Measurements from ENCODE around the gene KRR1.

The KRR1 gene

DNA sequence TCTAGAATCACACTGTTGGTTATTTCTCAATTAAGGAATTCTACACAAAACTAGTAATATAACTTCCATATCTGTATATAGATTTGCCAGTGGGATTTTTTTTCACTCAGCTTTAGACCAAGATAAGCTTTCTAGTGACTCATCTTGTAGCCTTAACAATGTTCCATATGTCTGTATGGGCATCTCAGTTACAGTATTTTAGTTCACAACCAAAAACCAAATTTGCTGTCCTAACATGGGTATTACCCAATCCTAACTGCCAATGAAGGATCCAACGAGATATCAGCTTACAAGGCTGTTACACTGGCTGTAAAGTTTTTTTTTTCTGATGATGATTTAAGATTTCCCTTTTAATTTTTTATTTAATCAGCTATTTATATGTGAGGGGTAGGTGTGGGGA, 31.5 kb upstream of the KRR1 start:
- no peak overlapping the region for H3K4me3 ChIP-seq (ENCODE audit: low read depth, low read length)
- TF ChIP-seq, protein P1, sequence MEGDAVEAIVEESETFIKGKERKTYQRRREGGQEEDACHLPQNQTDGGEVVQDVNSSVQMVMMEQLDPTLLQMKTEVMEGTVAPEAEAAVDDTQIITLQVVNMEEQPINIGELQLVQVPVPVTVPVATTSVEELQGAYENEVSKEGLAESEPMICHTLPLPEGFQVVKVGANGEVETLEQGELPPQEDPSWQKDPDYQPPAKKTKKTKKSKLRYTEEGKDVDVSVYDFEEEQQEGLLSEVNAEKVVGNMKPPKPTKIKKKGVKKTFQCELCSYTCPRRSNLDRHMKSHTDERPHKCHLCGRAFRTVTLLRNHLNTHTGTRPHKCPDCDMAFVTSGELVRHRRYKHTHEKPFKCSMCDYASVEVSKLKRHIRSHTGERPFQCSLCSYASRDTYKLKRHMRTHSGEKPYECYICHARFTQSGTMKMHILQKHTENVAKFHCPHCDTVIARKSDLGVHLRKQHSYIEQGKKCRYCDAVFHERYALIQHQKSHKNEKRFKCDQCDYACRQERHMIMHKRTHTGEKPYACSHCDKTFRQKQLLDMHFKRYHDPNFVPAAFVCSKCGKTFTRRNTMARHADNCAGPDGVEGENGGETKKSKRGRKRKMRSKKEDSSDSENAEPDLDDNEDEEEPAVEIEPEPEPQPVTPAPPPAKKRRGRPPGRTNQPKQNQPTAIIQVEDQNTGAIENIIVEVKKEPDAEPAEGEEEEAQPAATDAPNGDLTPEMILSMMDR (IDR thresholded peaks at IDR 0.05; ENCODE audit: low read depth, low read length): no peak

DNA sequence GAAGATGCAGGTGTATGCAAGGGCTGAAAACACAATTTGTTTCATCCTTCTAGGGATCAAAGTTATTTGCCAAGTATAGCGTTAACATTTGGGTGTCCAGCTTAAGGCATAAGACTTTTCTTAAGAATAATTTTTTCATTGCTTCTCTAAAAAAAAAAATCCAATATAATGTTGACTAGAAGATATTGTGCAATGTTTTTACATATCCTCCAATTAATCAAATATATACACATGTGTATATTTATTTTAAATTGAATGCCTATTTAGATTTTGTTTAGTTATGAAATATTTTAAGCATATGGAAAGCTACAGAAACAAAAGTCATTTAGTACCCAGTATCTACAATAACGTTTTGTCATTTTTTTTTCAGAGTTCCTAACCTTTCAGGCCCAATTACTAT, 28.5 kb upstream of the KRR1 start:
- TF ChIP-seq, protein P1 (IDR thresholded peaks at IDR 0.05; ENCODE audit: low read depth, low read length): no peak
- no peak overlapping the region for H3K4me3 ChIP-seq (ENCODE audit: low read depth, low read length)

DNA sequence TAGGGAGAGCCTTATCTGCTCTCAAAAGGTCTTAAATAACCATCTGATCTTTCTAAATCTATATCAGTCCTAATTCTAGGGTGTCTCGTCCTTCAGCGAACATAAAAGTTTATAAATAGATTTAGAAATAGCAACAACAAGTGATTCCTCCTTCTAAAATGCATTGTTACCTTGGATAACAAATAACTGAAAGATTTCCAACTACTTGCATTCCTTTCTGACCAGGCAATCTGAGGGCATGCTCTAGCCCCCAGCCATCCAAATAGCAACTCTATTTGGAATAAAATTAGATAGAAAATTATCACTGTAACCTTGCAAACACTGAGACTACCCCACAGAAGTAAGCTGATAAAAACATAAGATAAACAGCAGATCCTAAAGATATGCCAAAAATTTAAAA, 21.8 kb upstream of the KRR1 start:
- TF ChIP-seq, protein P1 (IDR thresholded peaks at IDR 0.05; ENCODE audit: low read depth, low read length): no peak
- no peak overlapping the region for H3K4me3 ChIP-seq (ENCODE audit: low read depth, low read length)

DNA sequence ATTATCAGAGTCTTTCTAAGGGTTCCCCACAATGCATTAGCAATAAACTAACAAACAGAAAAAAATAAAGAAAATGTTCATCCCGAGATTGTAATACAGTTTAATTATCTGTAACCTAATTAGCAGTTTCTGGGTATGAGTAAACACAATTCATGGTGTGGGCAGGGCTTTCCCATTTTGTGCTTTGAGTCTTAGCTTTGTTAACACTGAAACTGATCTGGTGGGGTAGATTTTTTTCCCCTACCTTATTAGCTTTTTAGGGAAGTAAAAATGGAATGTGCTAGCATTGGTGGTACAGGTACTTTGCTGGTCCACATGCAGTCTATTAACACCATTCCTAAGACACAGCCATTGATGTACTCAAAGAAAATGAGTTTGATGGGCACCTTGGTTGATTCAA, 18.4 kb upstream of the KRR1 start:
- no peak overlapping the region for H3K4me3 ChIP-seq (ENCODE audit: low read depth, low read length)
- TF ChIP-seq, protein P1 (IDR thresholded peaks at IDR 0.05; ENCODE audit: low read depth, low read length): no peak

DNA sequence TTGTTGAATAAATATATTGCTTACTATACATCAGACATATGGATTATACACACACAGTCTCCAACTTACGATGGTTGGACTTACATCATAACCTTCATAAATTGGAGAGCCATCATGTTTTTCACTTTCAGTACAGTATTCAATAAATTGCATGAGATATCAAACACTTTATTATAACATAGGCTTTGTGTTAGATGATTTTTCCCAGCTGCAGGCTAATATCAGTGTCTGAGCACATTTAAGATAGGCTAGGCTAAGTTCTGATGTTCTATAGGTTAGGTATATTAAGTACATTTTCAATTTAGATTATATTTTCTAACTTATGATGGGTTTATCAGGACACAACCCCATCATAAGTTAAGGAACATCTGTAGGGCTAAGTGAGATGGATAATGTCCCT, 17.9 kb upstream of the KRR1 start:
- H3K4me3 ChIP-seq (ENCODE audit: low read depth, low read length): no peak overlapping the region
- TF ChIP-seq, protein P1 (IDR thresholded peaks at IDR 0.05; ENCODE audit: low read depth, low read length): no peak

DNA sequence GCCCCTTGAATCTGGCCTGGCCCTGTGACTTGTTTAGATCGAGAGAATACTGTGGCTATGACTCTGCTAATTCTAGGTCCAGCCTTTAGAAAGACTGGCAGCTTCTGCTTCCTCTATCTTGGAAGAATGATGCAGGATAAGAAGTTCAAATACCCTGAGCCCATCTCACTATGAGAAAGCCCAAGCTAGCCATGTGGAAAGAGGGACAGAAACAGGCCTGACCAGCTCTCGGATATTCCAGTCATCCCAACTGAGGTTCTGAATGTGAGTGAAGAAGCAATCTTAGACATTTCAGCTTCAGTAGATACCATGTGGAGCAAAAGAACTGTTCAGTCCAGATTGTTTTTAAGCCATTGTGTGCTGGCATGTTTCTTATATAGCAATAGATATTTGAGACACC, 17.3 kb upstream of the KRR1 start:
- TF ChIP-seq, protein P1 (IDR thresholded peaks at IDR 0.05; ENCODE audit: low read depth, low read length): no peak

DNA sequence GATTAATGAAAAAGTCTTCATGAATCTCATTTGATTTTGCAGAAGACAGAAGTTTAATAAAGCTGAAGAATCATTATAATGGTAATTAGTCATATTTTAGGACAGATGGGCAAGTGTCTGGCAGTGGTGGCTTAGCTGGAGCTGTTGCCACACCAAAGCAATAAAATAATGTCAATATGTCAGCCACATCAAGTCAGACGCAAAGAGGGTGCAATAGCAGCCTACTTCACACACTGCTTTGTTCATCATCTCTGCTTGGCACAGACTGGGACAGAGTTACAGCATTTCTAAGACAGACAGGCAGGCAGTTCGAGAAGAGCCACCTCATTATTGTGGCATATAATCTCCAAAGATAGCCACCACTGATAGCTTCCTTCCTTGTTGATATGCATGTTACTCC, 16.9 kb upstream of the KRR1 start:
- TF ChIP-seq, protein P1 (IDR thresholded peaks at IDR 0.05; ENCODE audit: low read depth, low read length): no peak
- H3K4me3 ChIP-seq (ENCODE audit: low read depth, low read length): no peak overlapping the region

More for the DNA sequence above, 17.3 kb upstream of the KRR1 start:
- no peak overlapping the region for H3K4me3 ChIP-seq (ENCODE audit: low read depth, low read length)
